Gastroesophageal sphincter (tissue), 3 donors: ENCODE data around the gene CFAP100.

Source experiments
- POLR2A ChIP-seq, 2 donors: fragments of 450-650 bp; IDR thresholded peaks; one replicate each; pipeline ENCODE4 v1.6.1; 2017; ENCODE audit warnings: antibody characterized with exemption in 2 of 2, mild to moderate bottlenecking in 2 of 2, moderate library complexity in 1 of 2
- TF ChIP-seq, protein P1 (sequence below), 4 experiments: fragments of 200-600 bp in 2 of 4; fragments of 450-650 bp in 2 of 4; sonication (generic) in 1 of 4; IDR thresholded peaks; one replicate each; pipeline ENCODE4 v1.5.1; 2017 to 2019; ENCODE audit warnings: antibody characterized with exemption in 4 of 4, mild to moderate bottlenecking in 2 of 4, moderate library complexity in 2 of 4

GRCh38 chr3:126395846-126396513 is 1.3 kb downstream of the CFAP100 start:
- no peak for TF ChIP-seq POLR2A (IDR thresholded peaks at IDR 0.05)
- TF ChIP-seq, protein P1, sequence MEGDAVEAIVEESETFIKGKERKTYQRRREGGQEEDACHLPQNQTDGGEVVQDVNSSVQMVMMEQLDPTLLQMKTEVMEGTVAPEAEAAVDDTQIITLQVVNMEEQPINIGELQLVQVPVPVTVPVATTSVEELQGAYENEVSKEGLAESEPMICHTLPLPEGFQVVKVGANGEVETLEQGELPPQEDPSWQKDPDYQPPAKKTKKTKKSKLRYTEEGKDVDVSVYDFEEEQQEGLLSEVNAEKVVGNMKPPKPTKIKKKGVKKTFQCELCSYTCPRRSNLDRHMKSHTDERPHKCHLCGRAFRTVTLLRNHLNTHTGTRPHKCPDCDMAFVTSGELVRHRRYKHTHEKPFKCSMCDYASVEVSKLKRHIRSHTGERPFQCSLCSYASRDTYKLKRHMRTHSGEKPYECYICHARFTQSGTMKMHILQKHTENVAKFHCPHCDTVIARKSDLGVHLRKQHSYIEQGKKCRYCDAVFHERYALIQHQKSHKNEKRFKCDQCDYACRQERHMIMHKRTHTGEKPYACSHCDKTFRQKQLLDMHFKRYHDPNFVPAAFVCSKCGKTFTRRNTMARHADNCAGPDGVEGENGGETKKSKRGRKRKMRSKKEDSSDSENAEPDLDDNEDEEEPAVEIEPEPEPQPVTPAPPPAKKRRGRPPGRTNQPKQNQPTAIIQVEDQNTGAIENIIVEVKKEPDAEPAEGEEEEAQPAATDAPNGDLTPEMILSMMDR (IDR thresholded peaks at IDR 0.05), result no peak
